GM18907 (cell line): ENCODE measurements around the gene PHF20.
"Not testable (repeated sequence)": the region's sequence is repeated elsewhere in the genome, so short reads cannot be mapped to it uniquely, and the experiment has no call there.

Source experiments
- ATAC-seq: cut with Tn5 transposase; IDR thresholded peaks from one replicate; pipeline ENCODE4 v1.9.1; 2021; ENCODE audit warnings: mild to moderate bottlenecking, moderate library complexity; ENCODE audit not compliant: unreplicated experiment

PHF20 gene

GRCh38 chr20:35771689-35772562 lies at the start of gene PHF20:
Gene PHF20 (plus strand): TSS chr20:35772015. CDS start chr20:35801523, 29,508 bp downstream.
- peak; percentile 81 for ATAC-seq

GRCh38 chr20:35723275-35723639 lies 48.6 kb upstream of the PHF20 start:
- not testable (repeated sequence) for ATAC-seq

GRCh38 chr20:35723652-35724320 lies 48.0 kb upstream of the PHF20 start:
- ATAC-seq, result not testable (repeated sequence)

- ATAC-seq, result no peak
These were observed 47.2 kb upstream of the PHF20 start for GRCh38 chr20:35724321-35725230.

GRCh38 chr20:35726842-35727711 lies 44.7 kb upstream of the PHF20 start:
- ATAC-seq, result no peak

- ATAC-seq, result no peak
These were observed 42.5 kb upstream of the PHF20 start for GRCh38 chr20:35729283-35729807.

- ATAC-seq, result no peak
These were observed 41.8 kb upstream of the PHF20 start for GRCh38 chr20:35729836-35730582.

GRCh38 chr20:35730583-35731468 lies 41.0 kb upstream of the PHF20 start:
- ATAC-seq, result no peak

- no peak for ATAC-seq
These were observed 40.4 kb upstream of the PHF20 start for GRCh38 chr20:35731469-35731788.

- no peak for ATAC-seq
These were observed 39.8 kb upstream of the PHF20 start for GRCh38 chr20:35731862-35732643.

- no peak for ATAC-seq
These were observed 39.2 kb upstream of the PHF20 start for GRCh38 chr20:35732644-35732982.

- no peak for ATAC-seq
These were observed 37.4 kb upstream of the PHF20 start for GRCh38 chr20:35734374-35734773.

GRCh38 chr20:35734777-35735649 lies 36.8 kb upstream of the PHF20 start:
- ATAC-seq, result no peak

GRCh38 chr20:35735826-35736470 lies 35.9 kb upstream of the PHF20 start:
- ATAC-seq, result no peak

GRCh38 chr20:35737865-35738333 lies 33.9 kb upstream of the PHF20 start:
- ATAC-seq, result no peak
